AG04450 (cell line): ENCODE results near the gene ARL10. TPM values are rescaled to one million over a fixed set of nuclear protein-coding genes. Genes with fewer than 3 reads are reported as not detected.

Experiments
- CTCF ChIA-PET: fragments of 300-600, 350-600 bp; formaldehyde crosslinking; extraction: SDS; loops from one replicate; lab custom pipeline; 2022; ENCODE audit warnings: antibody characterized with exemption, inconsistent platforms; lab: Charles Lee
- POLR2A ChIA-PET: fragments of 350-600 bp; formaldehyde crosslinking; extraction: SDS; loops from one replicate; lab custom pipeline; 2021; ENCODE audit warnings: antibody characterized with exemption, inconsistent platforms; lab: Yijun Ruan, JAX
- DNase-seq: peaks from one replicate; pipeline ENCODE4 v3.0.0-alpha.2; 2011; ENCODE audit warnings: low read depth, low spot score
- H3K27ac ChIP-seq: one replicate; pipeline ENCODE4 v1.5.1; 2012; ENCODE audit warnings: low read depth, low read length, control low read depth
- H3K27me3 ChIP-seq: one replicate; pipeline ENCODE4 v1.6.0; 2012; ENCODE audit warnings: low read length; ENCODE audit not compliant: control insufficient read depth, insufficient read depth
- H3K4me3 ChIP-seq: 2 replicates; pipeline ENCODE4 v1.5.1; 2011; ENCODE audit warnings: mild to moderate bottlenecking, low read depth, low read length, control low read depth
- H3K9me3 ChIP-seq: 2 replicates; pipeline ENCODE4 v1.5.1; 2012; ENCODE audit warnings: low read length; ENCODE audit not compliant: control insufficient read depth, insufficient read depth
- CTCF ChIP-seq: IDR thresholded peaks from 2 replicates; pipeline ENCODE4 v1.5.1; 2011; ENCODE audit warnings: low read depth, low read length, control low read depth, inconsistent platforms
- polyA plus RNA-seq: library from polyadenylated mRNA; depleted of rRNA; stranded (reverse); fragments of >200 nt; gene quantifications from 2 replicates; pipeline ENCODE4 v1.2.3, GENCODE V29; 2011

Gene ARL10
- polyA plus RNA-seq, 1 experiment, result 5.4 TPM

- ChIA-PET CTCF (no interaction called here), POLR2A (no interaction called here)
- H3K27me3 ChIP-seq, result no peaks in the 10 kb centered on the region
- no peak for TF ChIP-seq CTCF
- no peak for DNase-seq
- no peak overlapping the region for H3K27ac ChIP-seq
- no peaks in the 10 kb centered on the region for H3K9me3 ChIP-seq
- H3K4me3 ChIP-seq, result no peak overlapping the region
Observed at GRCh38 chr5:176383961-176384360, 18.7 kb downstream of the ARL10 start.

- Histone ChIP-seq H3K4me3 (no peak overlapping the region), H3K27me3 (no peaks in the 10 kb centered on the region), H3K9me3 (no peaks in the 10 kb centered on the region), H3K27ac (no peak overlapping the region)
- CTCF ChIA-PET, result no interaction called here
- no peak for DNase-seq
- POLR2A ChIA-PET, result no interaction called here
- TF ChIP-seq CTCF, result no peak
Observed at GRCh38 chr5:176384366-176384930, 19.2 kb downstream of the ARL10 start.

- Histone ChIP-seq H3K4me3 (no peak overlapping the region), H3K27ac (no peak overlapping the region), H3K27me3 (no peaks in the 10 kb centered on the region), H3K9me3 (no peaks in the 10 kb centered on the region)
- no peak for TF ChIP-seq CTCF
- CTCF ChIA-PET, result no interaction called here
- DNase-seq, result no peak
- POLR2A ChIA-PET, result no interaction called here
Observed at GRCh38 chr5:176384991-176385390, 19.7 kb downstream of the ARL10 start.

- CTCF ChIA-PET, result no interaction called here
- POLR2A ChIA-PET, result no interaction called here
- H3K4me3 ChIP-seq, result no peak overlapping the region
Observed at GRCh38 chr5:176386491-176386890, 21.2 kb downstream of the ARL10 start.

More at GRCh38 chr5:176386491-176386890, 21.2 kb downstream of the ARL10 start:
- DNase-seq, result no peak
- Histone ChIP-seq H3K27ac (no peak overlapping the region), H3K27me3 (no peaks in the 10 kb centered on the region), H3K9me3 (no peaks in the 10 kb centered on the region)
- no peak for TF ChIP-seq CTCF
